Stimulated activated CD8-positive, alpha-beta memory T cell treated with anti-CD3 and anti-CD28 coated beads, Interleukin-4, amount 100 ng/mL, for 4 hours (primary cell): ENCODE measurements around the gene PLBD2.

Experiments
- DNase-seq, 2 donors: peaks; one replicate each; pipeline ENCODE4 v3.0.0-alpha.2; 2020; ENCODE audit warnings: low read depth in 2 of 2, low spot score in 1 of 2

Gene PLBD2

GRCh38 chr12:113368331-113368730 is 9.9 kb downstream of the PLBD2 start:
- no peak for DNase-seq

- no peak for DNase-seq
These were observed 11.1 kb downstream of the PLBD2 start for GRCh38 chr12:113369391-113369985.

GRCh38 chr12:113370923-113371682 is 12.7 kb downstream of the PLBD2 start:
- DNase-seq: no peak

- no peak for DNase-seq
These were observed 13.4 kb downstream of the PLBD2 start for GRCh38 chr12:113371808-113372207.

- no peak for DNase-seq
These were observed 14.0 kb downstream of the PLBD2 start for GRCh38 chr12:113372371-113372770.

- DNase-seq: no peak
These were observed 15.1 kb downstream of the PLBD2 start for GRCh38 chr12:113373440-113373839.

- no peak for DNase-seq
These were observed 15.6 kb downstream of the PLBD2 start for GRCh38 chr12:113373969-113374368.

- DNase-seq: no peak
These were observed 16.5 kb downstream of the PLBD2 start for GRCh38 chr12:113374823-113375428.

- DNase-seq: no peak
These were observed 19.9 kb downstream of the PLBD2 start for GRCh38 chr12:113378291-113378690.

- DNase-seq: no peak
These were observed 22.8 kb downstream of the PLBD2 start for GRCh38 chr12:113381220-113381619.

GRCh38 chr12:113382206-113382605 is 23.8 kb downstream of the PLBD2 start:
- no peak for DNase-seq

GRCh38 chr12:113384778-113385177 is 26.4 kb downstream of the PLBD2 start:
- DNase-seq: no peak

GRCh38 chr12:113385282-113385882 is 27.0 kb downstream of the PLBD2 start:
- no peak for DNase-seq

- no peak for DNase-seq
These were observed 28.6 kb downstream of the PLBD2 start for GRCh38 chr12:113386866-113387566.

- no peak for DNase-seq
These were observed 29.2 kb downstream of the PLBD2 start for GRCh38 chr12:113387631-113388030.

GRCh38 chr12:113388351-113388750 is 30.0 kb downstream of the PLBD2 start:
- DNase-seq: no peak

- DNase-seq: no peak
These were observed 32.0 kb downstream of the PLBD2 start for GRCh38 chr12:113390064-113391043.

- DNase-seq: no peak
These were observed 32.8 kb downstream of the PLBD2 start for GRCh38 chr12:113391145-113391544.

- no peak for DNase-seq
These were observed 33.4 kb downstream of the PLBD2 start for GRCh38 chr12:113391650-113392337.

GRCh38 chr12:113392520-113392919 is 34.1 kb downstream of the PLBD2 start:
- DNase-seq: no peak
